HL-60 (cell line): ENCODE results near the gene WDFY1.

ENCODE experiments used
- CTCF ChIP-seq: IDR thresholded peaks from one replicate; pipeline ENCODE4 v1.5.1; 2011; ENCODE audit warnings: low read length, control low read depth, inconsistent platforms; ENCODE audit not compliant: insufficient read depth
- GABPA ChIP-seq: IDR thresholded peaks from 2 replicates; pipeline ENCODE4 v1.6.1; 2012; ENCODE audit warnings: low read depth
- POLR2AphosphoS5 ChIP-seq: IDR thresholded peaks from 2 replicates; pipeline ENCODE4 v1.6.1; 2012; ENCODE audit warnings: low read depth

- TF ChIP-seq CTCF (no peak), POLR2AphosphoS5 (no peak), GABPA (no peak)
These were observed 26.6 kb upstream of the WDFY1 start for GRCh38 chr2:223971731-223972130.
